Fibroblast of skin of back (primary cell): ENCODE data around the gene LMX1A.

Experiments used
- DNase-seq: peaks from one replicate; pipeline ENCODE4 v3.0.0-alpha.2; 2013

LMX1A gene

DNA sequence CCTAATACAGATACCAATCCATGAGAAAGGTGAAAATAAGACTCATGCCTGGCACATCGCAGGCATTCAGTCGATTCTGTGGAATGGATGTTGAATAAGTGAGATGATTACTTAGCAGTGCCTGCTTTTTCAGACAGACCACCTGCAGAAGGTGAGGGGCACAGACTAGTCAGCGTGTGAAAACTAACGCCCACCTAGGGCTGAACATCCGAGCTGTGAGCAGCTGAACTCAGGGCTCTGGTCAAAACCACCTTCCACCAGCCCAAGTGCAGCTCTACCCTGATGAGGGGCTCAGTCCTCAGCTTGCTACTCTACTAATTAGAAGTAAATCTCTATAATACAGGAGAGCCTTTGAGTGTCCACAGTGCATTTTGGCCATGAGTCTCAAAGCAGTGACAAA lies 32.5 kb downstream of the LMX1A start:
- no peak for DNase-seq

DNA sequence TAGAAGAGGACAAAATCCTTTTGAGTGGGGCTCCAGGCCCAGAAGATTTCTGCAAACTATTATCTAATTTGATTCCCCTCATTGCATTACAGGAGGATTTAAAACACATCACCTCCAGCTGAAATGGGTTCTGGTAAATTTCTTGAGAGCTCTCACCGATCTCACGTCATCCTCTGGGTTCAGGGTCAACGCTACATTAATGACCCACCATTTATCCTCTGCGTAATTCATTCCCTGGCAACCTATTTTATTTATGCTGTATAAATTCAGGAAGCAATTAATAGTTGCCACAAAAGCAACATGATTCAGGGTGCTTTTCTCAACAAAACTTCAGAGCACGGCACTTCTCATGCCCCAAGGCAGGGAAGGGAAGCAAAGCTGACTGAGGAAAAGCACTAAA lies 38.9 kb downstream of the LMX1A start:
- no peak for DNase-seq

DNA sequence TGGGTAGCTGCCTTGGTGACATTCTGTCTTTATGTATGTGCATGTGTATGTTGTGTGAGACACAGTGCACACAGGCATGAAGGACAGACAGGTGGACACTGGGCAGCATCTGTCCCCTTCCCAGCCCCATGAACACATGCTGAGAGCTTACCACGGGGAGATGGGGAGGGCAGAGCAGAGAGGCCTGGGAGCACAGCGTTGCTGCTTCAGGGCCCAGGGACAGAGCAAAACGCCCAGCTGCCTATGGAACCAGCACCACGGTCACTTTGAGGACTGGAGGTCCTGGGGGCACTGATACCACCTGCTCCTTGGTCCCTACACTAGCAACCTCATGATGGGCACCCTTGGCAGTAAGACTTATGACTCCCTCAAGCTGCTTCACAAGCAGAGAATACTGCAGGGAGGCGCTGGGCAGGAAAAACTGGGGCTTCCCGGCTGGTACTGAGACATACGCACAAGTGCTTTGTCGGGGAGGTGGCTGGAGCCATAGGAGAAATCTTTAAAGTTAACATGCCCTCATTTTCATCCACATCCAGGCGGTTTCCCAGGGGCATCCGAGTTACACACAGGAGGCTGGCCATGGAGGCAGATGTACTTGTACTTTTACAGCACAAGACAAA lies 40.3 kb downstream of the LMX1A start:
- DNase-seq, result no peak

DNA sequence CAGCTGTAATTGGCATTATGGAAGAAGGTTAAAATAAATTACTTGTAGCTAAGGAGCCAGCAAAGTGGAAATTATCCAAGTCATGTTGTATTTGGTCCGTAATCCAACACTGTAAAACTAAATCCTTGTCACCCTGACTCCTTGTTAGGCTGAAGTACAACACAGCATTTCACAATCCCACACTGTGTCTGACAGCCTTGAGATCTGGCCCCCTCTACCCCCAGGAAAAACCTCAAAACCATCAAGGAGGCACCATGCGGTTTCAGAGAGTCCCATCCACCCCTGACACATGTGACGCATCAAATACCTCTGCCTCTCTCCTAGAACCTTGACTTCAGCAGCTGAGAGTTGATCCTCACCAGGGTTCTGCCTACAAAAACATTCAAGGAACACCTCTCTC lies 41.0 kb downstream of the LMX1A start:
- no peak for DNase-seq

DNA sequence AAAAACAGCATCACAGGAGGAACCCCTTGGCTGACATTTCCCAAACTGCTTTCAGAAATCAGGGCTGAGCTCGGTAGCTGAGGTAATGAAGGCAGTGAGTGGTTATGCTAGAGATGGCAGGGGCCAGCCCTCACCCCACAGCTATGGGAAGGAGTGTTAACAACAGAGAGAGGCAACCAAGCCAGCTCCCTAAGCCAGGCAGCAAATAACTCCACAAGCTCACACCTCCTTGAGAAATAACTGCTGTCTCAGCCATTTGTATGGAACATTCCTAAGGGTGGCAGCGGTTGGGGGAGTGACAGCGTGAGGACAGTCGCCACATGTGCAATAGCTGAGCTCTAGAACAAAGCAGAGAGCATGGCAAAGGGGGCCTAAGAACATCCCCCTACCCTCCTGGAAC lies 42.6 kb downstream of the LMX1A start:
- no peak for DNase-seq

DNA sequence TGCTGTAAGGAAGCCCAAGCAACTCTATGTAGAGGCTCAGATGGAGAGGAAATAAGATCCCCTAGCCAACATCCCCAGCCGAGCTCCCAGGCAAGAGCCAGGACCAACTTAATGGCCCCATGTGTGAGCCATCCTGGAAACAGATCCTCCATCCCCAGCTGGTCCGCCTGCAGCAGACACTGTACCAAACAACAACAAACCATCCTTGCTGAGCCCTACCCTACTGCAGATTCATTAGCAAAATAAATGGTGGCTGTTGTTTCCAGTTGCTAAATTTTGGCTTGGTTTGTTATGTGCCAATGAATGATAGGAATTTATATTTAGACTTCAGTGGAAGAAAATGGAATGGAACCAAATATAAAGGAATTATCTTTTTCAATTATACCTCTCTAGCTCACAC lies 43.9 kb downstream of the LMX1A start:
- DNase-seq, result no peak

DNA sequence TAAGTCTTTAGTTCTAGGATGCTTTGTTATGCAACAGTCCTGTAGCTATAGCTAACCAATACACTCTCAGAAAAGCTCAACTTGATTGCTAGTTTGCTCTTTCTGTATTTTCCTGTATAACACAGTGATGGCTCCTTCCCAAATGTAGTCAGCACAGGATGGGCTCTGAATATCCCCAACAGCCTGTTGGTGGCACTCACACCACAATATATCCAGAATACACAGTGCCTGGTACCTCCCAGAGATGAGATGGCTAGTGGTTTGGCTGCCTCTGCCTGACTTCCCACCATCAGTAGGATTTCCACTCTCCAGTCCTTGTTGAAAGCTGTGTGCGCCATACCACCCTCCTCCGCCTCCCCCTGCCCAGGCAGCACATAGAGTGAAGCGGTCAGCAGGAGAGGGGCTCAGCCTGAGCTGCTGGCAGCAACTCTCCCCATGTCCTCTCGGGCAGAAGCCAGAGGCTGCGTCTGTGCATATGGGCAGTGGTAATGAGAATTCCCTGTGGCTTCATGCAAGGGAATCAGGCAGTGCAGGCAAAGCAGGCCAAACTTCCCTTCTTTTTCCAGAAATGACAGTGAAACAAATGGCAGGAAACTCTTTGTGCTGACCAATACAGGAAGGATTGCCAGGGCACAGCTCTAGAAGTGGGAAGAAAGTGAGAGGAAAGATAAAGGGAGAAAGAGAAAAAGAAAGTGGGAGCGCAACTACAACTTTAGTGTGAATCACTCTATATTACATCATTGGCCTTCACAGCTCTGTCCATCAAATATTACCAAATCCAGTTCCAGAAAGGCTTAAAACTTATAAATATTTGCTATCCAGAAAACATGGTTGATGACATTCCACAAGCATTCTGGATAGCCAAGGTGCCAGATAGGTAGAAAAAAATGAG lies 49.7 kb downstream of the LMX1A start:
- no peak for DNase-seq

DNA sequence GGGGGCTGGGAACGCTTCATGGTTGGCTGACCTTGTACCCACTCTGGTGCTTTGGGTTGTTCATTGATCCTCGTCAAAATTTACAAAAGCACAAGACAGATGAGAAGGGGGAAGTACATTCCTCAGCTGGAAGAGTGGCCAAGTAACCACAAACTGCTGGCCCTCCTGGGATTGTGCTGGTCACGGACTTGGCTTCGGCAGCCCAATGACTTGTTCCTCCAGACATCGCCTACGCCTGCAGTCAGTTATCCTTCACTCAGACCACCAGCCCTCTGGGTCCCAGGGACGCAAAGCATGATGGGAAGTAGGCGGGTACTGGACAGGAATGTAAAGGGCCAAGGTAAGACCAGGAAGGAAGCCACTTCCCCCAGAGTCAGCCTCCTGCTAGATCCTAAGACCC lies 53.1 kb downstream of the LMX1A start:
- DNase-seq, result no peak

DNA sequence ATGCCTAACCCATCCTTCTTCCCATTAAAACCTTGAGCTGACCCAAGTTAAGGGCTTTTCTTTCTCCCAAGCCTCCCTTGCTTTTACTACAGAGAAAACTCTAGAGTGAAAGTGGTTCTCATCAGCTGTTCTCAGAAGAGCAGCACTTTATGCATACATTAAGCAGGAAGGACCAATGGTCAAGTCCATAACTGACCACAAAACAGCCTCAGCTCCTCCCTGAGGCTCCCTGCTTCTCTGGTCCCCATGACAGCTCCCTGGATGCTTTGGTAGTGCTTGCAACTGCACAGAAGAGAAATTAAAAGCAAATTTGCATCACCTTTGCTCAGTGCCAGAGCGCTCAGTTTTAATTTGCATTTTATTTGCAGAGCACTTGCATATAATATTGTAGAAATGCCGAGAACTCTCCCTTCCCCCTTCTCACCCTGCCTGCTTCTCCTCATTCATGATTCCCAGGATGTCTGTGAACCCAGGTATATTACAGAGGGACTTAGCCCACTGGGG lies 56.1 kb downstream of the LMX1A start:
- no peak for DNase-seq

DNA sequence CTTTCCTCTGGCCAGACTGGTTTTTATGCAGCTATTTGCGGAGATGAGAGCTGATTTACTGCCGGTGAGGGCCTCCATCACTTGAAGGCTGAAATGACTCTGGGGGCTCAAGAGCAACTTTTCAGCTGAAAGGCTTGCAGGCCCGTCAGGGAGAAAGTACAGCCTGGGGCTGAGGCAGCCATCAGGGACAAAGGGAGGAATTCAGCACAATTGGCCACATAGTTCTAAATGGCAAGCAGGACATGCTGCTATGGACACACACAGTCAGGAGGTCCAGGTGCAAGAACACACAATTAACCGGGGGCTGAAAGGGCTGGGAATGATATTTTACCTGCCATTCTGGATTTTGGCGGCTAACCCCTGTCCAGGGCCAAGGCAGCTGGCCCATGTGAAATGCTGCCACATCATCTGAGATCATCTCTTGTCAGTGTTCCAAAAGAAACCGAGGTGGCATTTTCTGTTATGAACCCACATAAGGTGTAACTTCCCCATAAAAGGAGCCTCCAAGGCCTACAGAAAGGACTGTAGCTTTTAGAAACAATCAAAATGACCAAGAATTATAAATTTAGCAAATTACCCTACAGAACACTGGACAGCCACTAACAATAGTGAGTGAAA lies 58.2 kb downstream of the LMX1A start:
- DNase-seq, result no peak

DNA sequence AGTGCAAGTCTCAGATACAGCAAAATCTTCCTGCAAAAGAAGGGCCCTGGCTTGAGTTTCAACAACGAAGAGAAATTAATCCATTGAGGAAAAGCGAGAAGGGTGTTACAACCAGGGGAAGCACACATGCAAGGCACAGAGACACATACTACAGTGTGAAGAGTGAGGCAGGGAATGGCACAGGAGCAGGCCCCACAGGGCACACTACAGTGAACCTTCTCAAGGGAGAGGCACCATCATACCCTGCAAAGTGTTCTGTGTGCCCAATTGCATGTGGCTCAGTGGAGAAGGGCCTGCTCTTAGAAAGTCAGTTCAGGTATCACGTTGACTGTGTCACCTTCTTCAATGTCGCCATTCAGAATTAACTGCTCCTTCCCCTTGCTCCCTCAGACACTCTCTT lies 60.3 kb downstream of the LMX1A start:
- no peak for DNase-seq

DNA sequence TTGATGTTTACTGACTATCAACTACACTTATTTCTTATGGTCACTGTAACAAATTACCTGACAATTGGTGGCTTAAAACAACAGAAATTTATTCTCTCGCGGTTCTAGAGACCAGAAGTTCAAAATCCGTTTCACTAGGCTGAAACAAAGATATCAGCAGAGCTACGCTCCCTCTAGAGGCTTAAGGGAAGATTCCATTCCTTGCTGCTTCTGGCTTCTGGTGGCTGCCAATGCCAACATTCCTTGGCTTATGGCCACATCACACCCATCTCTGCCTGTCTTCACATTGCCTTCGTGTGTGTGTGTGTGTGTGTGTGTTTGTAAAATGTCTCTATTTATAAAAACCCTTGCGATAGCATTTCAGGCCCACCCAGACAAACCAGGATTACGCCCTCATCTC lies 66.4 kb downstream of the LMX1A start:
- DNase-seq, result peak; percentile 3

DNA sequence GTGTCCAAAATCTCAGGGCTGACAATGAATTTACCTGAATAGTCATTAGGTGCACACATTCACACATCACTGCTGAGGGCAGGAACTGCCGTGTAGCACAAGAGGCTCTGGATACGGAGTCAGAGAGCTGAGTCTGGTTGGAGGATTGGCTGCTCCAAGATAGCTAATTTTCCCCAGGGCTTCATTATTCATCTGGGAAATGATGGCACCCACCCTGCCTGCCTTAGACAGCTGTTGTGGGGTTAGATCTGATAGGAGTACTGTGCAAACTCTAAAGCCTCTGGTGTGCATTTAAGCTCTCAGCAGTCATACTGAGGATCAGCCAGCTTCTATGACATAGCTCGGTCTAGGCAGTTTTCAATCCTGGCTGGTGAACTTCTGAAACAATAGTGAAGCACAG lies 67.0 kb downstream of the LMX1A start:
- no peak for DNase-seq

DNA sequence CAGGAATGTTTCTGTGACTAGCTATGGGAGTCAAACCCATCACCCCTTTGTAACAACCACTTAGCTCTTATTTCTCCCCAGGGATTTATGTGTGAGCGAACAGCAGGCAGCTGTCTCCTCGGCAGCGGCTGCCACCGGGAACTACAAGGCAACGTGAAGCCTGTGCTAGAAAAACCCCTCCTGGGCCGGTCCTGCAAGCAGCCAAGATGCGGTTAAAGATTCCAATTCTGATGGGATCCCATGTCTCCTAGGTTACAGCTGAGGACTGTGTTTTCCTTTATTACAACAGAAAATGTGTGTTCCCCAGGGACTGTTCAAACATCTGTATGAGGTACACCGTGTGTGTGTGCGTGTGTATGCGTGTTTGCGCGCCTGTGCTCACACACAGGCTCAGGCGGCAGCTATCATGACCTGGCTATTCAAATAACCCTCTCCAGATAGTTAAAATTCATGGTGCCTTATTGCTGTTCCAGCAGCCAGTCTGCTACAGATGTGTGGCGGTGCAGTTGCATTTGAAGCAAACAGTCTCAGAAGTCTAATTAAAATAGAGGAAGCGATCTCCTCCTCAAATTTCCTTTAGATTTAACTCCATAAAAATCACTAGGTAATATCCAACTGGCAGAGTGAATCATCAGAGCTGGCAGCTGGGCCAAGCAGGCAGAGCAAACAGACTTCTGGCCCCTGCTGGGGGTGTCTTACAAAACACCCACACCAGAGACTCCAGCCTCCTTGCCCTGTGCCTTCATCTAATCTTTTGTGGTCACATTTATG lies 68.0 kb downstream of the LMX1A start:
- DNase-seq, result no peak

DNA sequence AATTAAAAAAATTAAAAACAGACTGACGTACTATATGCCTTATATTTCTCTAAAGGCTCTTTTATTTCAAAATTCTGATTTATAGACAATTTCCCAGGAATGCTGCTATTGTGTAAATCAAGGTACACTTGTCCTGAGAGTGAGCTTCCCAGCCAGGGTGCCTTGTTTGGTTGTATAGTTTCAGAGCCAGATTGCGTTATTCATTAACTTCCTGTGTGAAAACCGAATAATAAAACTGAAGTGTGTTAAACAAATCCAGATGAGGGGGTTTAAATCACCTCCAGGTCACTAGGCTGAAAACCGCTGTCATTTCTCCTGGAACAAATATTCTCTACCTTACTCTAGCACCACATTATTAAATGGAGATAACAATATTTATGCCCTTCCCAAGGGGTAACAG lies 68.7 kb downstream of the LMX1A start:
- no peak for DNase-seq

DNA sequence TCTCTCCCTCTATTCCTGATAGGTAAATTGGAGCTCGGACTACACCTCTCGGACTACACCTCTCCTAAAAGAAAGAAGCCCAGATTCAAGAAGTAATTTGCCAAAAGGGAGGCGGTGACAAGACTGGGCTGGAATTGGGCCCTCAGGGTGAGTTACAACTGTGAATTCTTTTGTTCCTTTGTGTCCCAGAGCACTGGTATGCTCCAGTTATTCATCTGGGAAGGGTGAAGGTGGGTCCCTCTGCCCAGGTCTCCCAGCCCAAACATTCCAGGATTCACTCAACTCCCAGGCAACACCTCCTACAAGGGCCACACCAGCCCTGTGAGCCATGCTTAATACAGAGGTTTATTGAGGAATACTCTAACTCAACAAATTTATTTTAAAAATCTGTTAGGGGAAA lies 69.2 kb downstream of the LMX1A start:
- DNase-seq, result no peak

DNA sequence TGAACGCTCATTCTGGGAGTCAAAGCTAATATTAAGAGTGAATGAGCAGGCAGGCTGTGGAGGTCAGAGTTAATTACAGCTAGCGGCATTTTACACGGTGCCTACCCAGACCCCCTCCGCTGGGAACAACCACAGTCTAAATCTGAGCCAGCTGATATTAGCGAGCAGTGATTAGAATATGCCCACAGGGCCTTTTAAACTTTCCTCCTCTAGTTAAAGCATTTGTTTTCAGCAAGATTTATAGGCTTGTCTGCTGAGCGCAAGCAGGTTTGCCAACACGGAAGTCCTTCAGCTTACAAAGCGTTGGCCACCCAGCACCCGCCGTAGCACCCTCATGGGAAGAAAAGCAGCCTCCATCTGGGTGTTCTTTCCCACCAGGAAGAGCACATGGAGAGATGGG lies 72.1 kb downstream of the LMX1A start:
- DNase-seq, result no peak

DNA sequence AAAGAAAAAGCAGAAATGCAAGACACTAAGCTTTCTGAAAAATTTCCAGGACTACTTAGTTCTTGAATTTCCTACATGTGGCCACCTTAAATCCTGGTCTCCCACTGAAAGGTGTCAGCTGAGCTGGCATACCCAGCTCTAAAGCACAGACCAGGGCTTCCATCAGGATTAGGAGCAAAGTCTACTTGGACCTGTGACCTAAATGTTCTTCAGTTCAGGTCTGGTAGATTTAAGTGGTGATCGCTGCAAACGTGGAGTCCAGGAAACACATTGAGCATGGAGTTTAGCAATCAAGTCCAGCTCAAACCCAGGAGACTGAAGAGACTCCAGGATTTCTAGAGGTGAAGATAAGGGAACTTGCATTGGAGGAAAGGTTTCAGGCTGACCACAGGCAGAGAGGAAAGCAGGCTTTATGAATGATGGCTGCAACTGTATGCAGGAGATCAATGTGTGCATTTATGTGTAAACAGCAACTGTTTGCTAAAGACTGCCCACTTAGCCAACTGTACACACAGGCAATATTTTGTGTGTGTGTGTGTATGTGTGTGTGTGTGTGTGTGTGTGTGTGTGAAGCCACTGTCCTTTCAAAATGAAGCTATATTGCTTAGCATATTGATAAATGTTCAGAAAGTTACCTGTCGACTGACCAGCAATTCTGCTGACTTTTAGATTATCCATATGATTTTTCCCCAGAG lies 75.2 kb downstream of the LMX1A start:
- DNase-seq, result no peak

DNA sequence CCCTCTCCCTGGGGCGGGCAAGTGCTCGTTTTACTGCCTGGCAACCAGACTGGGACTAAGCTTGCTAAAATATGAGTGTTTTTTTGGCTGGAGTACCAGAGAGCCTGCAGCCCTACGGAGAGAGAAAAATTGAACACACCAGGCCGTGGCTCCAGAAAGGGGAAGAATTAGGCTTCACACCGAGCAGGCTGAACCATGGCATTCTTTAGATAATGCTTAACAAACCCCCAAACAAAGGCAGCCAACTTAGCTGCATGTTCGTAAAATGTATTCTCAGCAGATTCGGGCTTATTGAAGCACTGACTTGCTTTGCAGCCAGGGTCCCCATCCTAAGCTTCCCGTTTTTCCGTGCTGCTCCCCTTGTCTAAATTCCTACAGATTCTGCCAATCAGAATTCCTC lies 76.6 kb downstream of the LMX1A start:
- no peak for DNase-seq

DNA sequence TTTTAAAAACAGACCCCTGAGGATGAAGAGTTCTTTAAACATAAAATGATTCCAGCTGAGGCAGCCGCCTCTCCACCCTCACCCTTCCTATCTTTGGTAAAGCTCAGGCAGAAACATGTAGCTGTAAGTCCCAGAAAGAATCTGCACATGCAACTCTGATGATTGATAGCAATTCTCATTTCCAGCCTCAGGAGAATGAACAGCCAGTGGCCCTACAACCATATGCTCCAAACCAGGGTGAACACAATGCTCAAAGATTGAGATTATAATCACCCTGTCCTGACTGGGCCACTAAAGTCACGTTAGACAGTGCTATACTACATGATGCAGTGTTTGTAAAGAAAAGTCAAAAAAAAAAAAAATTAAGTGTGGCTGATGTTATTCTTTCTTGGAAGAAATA lies 80.2 kb downstream of the LMX1A start:
- DNase-seq, result no peak

DNA sequence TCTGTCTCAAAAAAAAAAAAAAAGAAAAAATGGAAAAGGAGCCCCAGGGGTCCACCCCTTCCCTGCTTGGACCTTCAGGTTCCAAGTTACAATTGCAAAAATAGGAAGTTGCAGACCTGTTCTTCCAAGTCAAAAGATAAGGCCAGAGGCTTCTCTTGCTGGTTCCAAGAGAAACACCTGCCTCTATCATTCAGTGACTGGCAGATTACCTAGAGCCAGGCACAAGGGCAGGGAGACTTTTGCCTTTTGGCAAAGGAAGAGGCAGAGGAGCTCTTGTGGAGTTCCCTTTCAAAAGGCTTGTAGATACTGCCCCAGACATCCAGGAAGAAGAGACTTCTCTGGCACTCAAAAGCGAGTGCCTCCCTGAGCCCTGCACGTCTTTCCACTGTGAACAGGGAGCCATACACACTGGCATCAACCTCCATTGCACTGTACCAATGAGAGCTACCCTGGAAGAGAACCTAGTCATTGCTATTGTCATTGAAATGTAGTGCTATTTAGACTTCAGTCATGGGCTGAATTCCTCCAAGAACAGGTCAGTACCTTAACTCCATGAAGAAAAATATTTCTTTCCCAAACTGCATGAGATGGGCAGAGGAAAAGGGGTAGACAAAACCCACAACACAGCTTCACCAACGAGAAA lies 91.2 kb downstream of the LMX1A start:
- no peak for DNase-seq
